ENCODE measurements around the gene HECA. TPM values are rescaled to one million over a fixed set of nuclear protein-coding genes. Genes with fewer than 3 reads are reported as not detected.

The HECA gene
- total RNA-seq, 2 donors from 2014 or later: 46.7 to 58.3 TPM

GRCh38 chr6:139161169-139161568 is 26.3 kb downstream of the HECA start:
- no peaks in the 10 kb centered on the region for H3K36me3 ChIP-seq
- no peak for TF ChIP-seq CTCF (IDR thresholded peaks at IDR 0.05)
- no peaks in the 10 kb centered on the region for H3K9me3 ChIP-seq
- H3K4me3 ChIP-seq: no peak overlapping the region
- H3K27me3 ChIP-seq (replicated peaks; ENCODE audit: insufficient read depth): no peaks in the 10 kb centered on the region
- H3K27ac ChIP-seq: no peak overlapping the region
- ATAC-seq (ENCODE audit: insufficient number of reproducible peaks, low FRiP score, low read depth) (no peak), DNase-seq (ENCODE audit: low spot score) (no peak)
- H3K4me1 ChIP-seq (ENCODE audit: control insufficient read depth in 1 of 2, low read depth in 2 of 2): peaks cover 9 to 70% of the 10 kb centered on the region in 2 donors

- peaks cover 7 to 63% of the 10 kb centered on the region in 2 donors for H3K4me1 ChIP-seq (ENCODE audit: control insufficient read depth in 1 of 2, low read depth in 2 of 2)
- no peak overlapping the region for H3K27ac ChIP-seq
- peaks cover 2% of the 10 kb centered on the region for H3K36me3 ChIP-seq
- DNase-seq (ENCODE audit: low spot score) (no peak), ATAC-seq (ENCODE audit: insufficient number of reproducible peaks, low FRiP score, low read depth) (no peak)
- no peak overlapping the region for H3K4me3 ChIP-seq
- no peak for TF ChIP-seq CTCF (IDR thresholded peaks at IDR 0.05)
- no peaks in the 10 kb centered on the region for H3K27me3 ChIP-seq (replicated peaks; ENCODE audit: insufficient read depth)
- H3K9me3 ChIP-seq: no peaks in the 10 kb centered on the region
Observed at GRCh38 chr6:139161817-139162284, 27.0 kb downstream of the HECA start.

- no peak for DNase-seq (ENCODE audit: low spot score)
- no peak overlapping the region for H3K4me3 ChIP-seq
- no peaks in the 10 kb centered on the region for H3K27me3 ChIP-seq (replicated peaks; ENCODE audit: insufficient read depth)
- H3K9me3 ChIP-seq: no peaks in the 10 kb centered on the region
- TF ChIP-seq CTCF (IDR thresholded peaks at IDR 0.05): no peak
- peaks cover 13% of the 10 kb centered on the region for H3K36me3 ChIP-seq
- ATAC-seq (ENCODE audit: insufficient number of reproducible peaks, low FRiP score, low read depth): no peak
- H3K27ac ChIP-seq: no peak overlapping the region
- peaks cover 7 to 50% of the 10 kb centered on the region in 2 donors for H3K4me1 ChIP-seq (ENCODE audit: control insufficient read depth in 1 of 2, low read depth in 2 of 2)
Observed at GRCh38 chr6:139164001-139164400, 29.1 kb downstream of the HECA start.

GRCh38 chr6:139165324-139165723 is 30.4 kb downstream of the HECA start:
- Histone ChIP-seq H3K36me3 (peaks cover 13% of the 10 kb centered on the region), H3K4me1 (ENCODE audit: control insufficient read depth in 1 of 2, low read depth in 2 of 2) (peaks cover 7 to 37% of the 10 kb centered on the region in 2 donors), H3K9me3 (no peaks in the 10 kb centered on the region), H3K27me3 (replicated peaks; ENCODE audit: insufficient read depth) (no peaks in the 10 kb centered on the region), H3K27ac (no peak overlapping the region), H3K4me3 (no peak overlapping the region)
- TF ChIP-seq CTCF (IDR thresholded peaks at IDR 0.05): no peak
- no peak for DNase-seq (ENCODE audit: low spot score)
- no peak for ATAC-seq (ENCODE audit: insufficient number of reproducible peaks, low FRiP score, low read depth)

- TF ChIP-seq CTCF (IDR thresholded peaks at IDR 0.05): no peak
- no peak overlapping the region for H3K4me3 ChIP-seq
- no peak overlapping the region for H3K27ac ChIP-seq
- H3K36me3 ChIP-seq: peaks cover 13% of the 10 kb centered on the region
- peaks cover 0 to 27% of the 10 kb centered on the region in 2 donors for H3K4me1 ChIP-seq (ENCODE audit: control insufficient read depth in 1 of 2, low read depth in 2 of 2)
- H3K9me3 ChIP-seq: no peaks in the 10 kb centered on the region
- ATAC-seq (ENCODE audit: insufficient number of reproducible peaks, low FRiP score, low read depth) (no peak), DNase-seq (ENCODE audit: low spot score) (no peak)
- no peaks in the 10 kb centered on the region for H3K27me3 ChIP-seq (replicated peaks; ENCODE audit: insufficient read depth)
Observed at GRCh38 chr6:139166238-139166955, 31.5 kb downstream of the HECA start.
